Measurements from ENCODE around the gene GSDME. TPM values are rescaled to one million over a fixed set of nuclear protein-coding genes. Genes with fewer than 3 reads are reported as not detected.

GSDME gene
- total RNA-seq, 1 experiment from 2014 or later = 7.6 TPM

DNA sequence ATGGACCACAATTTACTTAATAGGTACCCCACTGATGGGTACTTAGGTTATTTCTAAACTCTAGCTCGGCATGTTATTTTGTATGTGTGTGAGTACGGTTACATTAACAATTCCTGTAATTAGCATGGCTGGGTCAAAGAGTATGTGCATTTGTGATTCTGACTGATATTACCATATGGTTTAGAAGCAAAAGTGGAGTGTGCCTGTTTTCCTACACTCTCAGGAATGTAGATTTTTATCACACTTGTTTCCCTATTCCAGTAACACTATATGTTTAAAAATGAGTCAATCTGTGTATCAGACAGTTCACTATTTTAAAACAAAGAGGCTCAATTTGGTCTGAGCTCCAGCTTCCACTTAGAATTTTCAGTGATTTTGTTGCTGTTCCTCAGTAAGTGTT lies 44.6 kb upstream of the GSDME start:
- no peak overlapping the region for H3K27ac ChIP-seq (ENCODE audit: low read depth, low read length)
- H3K27me3 ChIP-seq (ENCODE audit: insufficient read depth, low read length) = no peaks in the 10 kb centered on the region
- POLR2A ChIA-PET = no interaction called here
- no peaks in the 10 kb centered on the region for H4K20me1 ChIP-seq (ENCODE audit: insufficient read depth)
- CTCF ChIA-PET = interaction anchor here (2.9 kb wide), 1 partner anchor 10 kb away, joined by 11 read pairs; no protein-coding TSS in a partner anchor
- no peaks in the 10 kb centered on the region for H3K9me2 ChIP-seq (ENCODE audit: insufficient read depth)
- TF ChIP-seq JUND (IDR thresholded peaks at IDR 0.05) (no peak), ELF1 (IDR thresholded peaks at IDR 0.05; ENCODE audit: borderline replicate concordance, low read depth) (no peak), SRF (IDR thresholded peaks at IDR 0.05; ENCODE audit: low read depth) (no peak), ZFX (IDR thresholded peaks at IDR 0.05) (no peak), EGR1 (IDR thresholded peaks at IDR 0.05; ENCODE audit: low read depth) (no peak), ZNF274 (IDR thresholded peaks at IDR 0.05; ENCODE audit: low read depth, low read length) (no peak), CEBPB (IDR thresholded peaks at IDR 0.05; ENCODE audit: low read depth) (no peak), RAD21 (IDR thresholded peaks at IDR 0.05; ENCODE audit: low read depth) (no peak), YY1 (IDR thresholded peaks at IDR 0.05; ENCODE audit: extremely low read depth, insufficient replicate concordance, low read depth, low read length) (no peak), FOSL1 (IDR thresholded peaks at IDR 0.05; ENCODE audit: low read depth) (no peak), SIN3A (IDR thresholded peaks at IDR 0.05; ENCODE audit: low read depth) (no peak), EZH2 (IDR thresholded peaks at IDR 0.05) (no peak)
- TF ChIP-seq, protein P1, sequence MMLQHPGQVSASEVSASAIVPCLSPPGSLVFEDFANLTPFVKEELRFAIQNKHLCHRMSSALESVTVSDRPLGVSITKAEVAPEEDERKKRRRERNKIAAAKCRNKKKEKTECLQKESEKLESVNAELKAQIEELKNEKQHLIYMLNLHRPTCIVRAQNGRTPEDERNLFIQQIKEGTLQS (IDR thresholded peaks at IDR 0.05) = no peak
- TF ChIP-seq, protein P2, sequence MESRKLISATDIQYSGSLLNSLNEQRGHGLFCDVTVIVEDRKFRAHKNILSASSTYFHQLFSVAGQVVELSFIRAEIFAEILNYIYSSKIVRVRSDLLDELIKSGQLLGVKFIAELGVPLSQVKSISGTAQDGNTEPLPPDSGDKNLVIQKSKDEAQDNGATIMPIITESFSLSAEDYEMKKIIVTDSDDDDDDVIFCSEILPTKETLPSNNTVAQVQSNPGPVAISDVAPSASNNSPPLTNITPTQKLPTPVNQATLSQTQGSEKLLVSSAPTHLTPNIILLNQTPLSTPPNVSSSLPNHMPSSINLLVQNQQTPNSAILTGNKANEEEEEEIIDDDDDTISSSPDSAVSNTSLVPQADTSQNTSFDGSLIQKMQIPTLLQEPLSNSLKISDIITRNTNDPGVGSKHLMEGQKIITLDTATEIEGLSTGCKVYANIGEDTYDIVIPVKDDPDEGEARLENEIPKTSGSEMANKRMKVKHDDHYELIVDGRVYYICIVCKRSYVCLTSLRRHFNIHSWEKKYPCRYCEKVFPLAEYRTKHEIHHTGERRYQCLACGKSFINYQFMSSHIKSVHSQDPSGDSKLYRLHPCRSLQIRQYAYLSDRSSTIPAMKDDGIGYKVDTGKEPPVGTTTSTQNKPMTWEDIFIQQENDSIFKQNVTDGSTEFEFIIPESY (IDR thresholded peaks at IDR 0.05; ENCODE audit: extremely low read depth, insufficient replicate concordance, low read length) = no peak
- H3K79me2 ChIP-seq (ENCODE audit: insufficient read depth, low read length) = no peaks in the 10 kb centered on the region
- RAD21 ChIA-PET (ENCODE audit: low non-redundant PET in 1 of 2, low total read pairs in 2 of 2, uncharacterized antibody in 2 of 2, unreplicated experiment in 2 of 2) = no interaction called here
- H3K4me1 ChIP-seq (ENCODE audit: control insufficient read depth in 1 of 2, insufficient read depth in 2 of 2, low read length in 2 of 2) = no peaks in the 10 kb centered on the region
- no peak for ATAC-seq
- no peaks in the 10 kb centered on the region for H3K9me3 ChIP-seq (ENCODE audit: control insufficient read depth in 1 of 2, insufficient read depth in 1 of 2, low read depth in 1 of 2, low read length in 2 of 2)
- no peak overlapping the region for H3K4me3 ChIP-seq (replicated peaks in 1 of 2; ENCODE audit: low read depth in 1 of 2, low read length in 2 of 2)
- H3K4me2 ChIP-seq (ENCODE audit: low read length) = no peak overlapping the region
- intact Hi-C loops (cut with micrococcal nuclease) = no loop called here
- no TSS peak for BruUV-seq (replicated peaks)
- H3K9ac ChIP-seq (ENCODE audit: low read length) = no peak overlapping the region
- peaks cover 15 to 19% of the 10 kb centered on the region in 2 experiments; a peak in 3 of 4 replicates for H3K36me3 ChIP-seq (ENCODE audit: control insufficient read depth in 1 of 2, insufficient read depth in 2 of 2, low read length in 2 of 2)
- no peak for DNase-seq (ENCODE audit: low read depth, low spot score)
- H2AFZ ChIP-seq (ENCODE audit: low read depth, low read length, poor library complexity, severe bottlenecking) = no peak overlapping the region
